NCI-H1417 treated with DMSO at 0.1 percent for 48 hours (cell line): Measurements from ENCODE around the gene ABLIM2.
"Not testable (repeated sequence)": the region's sequence is repeated elsewhere in the genome, so short reads cannot be mapped to it uniquely, and the experiment has no call there.

Experiments used
- DNase-seq: peaks from one replicate; lab custom pipeline; 2025; lab: John Stamatoyannopoulos, UW

The ABLIM2 gene

GRCh38 chr4:7960017-7960789 lies 198.4 kb downstream of the ABLIM2 start:
- no peak for DNase-seq

GRCh38 chr4:7959078-7959477 lies 199.5 kb downstream of the ABLIM2 start:
- no peak for DNase-seq

GRCh38 chr4:7956934-7957656 lies 201.5 kb downstream of the ABLIM2 start:
- DNase-seq = no peak

- no peak for DNase-seq
Observed at GRCh38 chr4:7956270-7956808, 202.3 kb downstream of the ABLIM2 start.

GRCh38 chr4:7955393-7955792 lies 203.2 kb downstream of the ABLIM2 start:
- DNase-seq = no peak

- no peak for DNase-seq
Observed at GRCh38 chr4:7952615-7953014, 206.0 kb downstream of the ABLIM2 start.

GRCh38 chr4:7950301-7951092 lies 208.1 kb downstream of the ABLIM2 start:
- DNase-seq = no peak

GRCh38 chr4:7949759-7950158 lies 208.9 kb downstream of the ABLIM2 start:
- no peak for DNase-seq

GRCh38 chr4:7947927-7948326 lies 210.7 kb downstream of the ABLIM2 start:
- no peak for DNase-seq

GRCh38 chr4:7945709-7946380 lies 212.8 kb downstream of the ABLIM2 start:
- DNase-seq = no peak

- DNase-seq = no peak
Observed at GRCh38 chr4:7944599-7945220, 213.9 kb downstream of the ABLIM2 start.

GRCh38 chr4:7943688-7944087 lies 214.9 kb downstream of the ABLIM2 start:
- not testable (repeated sequence) for DNase-seq

- DNase-seq = no peak
Observed at GRCh38 chr4:7943211-7943610, 215.4 kb downstream of the ABLIM2 start.

GRCh38 chr4:7941965-7942496 lies 216.6 kb downstream of the ABLIM2 start:
- no peak for DNase-seq

- DNase-seq = no peak
Observed at GRCh38 chr4:7941111-7941964, 217.3 kb downstream of the ABLIM2 start.

- DNase-seq = peak; percentile 35
Observed at GRCh38 chr4:7939377-7940108, 219.1 kb downstream of the ABLIM2 start, which contains the start of gene AFAP1. Gene AFAP1 (minus strand): TSS chr4:7939861. CDS start chr4:7872078, 67,783 bp downstream.

- no peak for DNase-seq
Observed at GRCh38 chr4:7938609-7939376, 219.8 kb downstream of the ABLIM2 start.

- DNase-seq = no peak
Observed at GRCh38 chr4:7938266-7938608, 220.4 kb downstream of the ABLIM2 start.

- DNase-seq = no peak
Observed at GRCh38 chr4:7937006-7937405, 221.6 kb downstream of the ABLIM2 start.
